Measurements from ENCODE around the gene CLDN5.
A peak's percentile ranks its signal among the peaks of the same experiment; 100 is the strongest.

Gene CLDN5

GRCh38 chr22:19524170-19525115 is at the start of gene CLDN5:
TSS of gene CLDN5 (minus strand) at chr22:19524410. CDS start at chr22:19524255, 155 bp downstream.
- peak within 1 kb of the TSS; percentile 82 to 85 (median 84) for H3K4me3 Mint-ChIP-seq
- H3K4me1 Mint-ChIP-seq = peaks cover 10% of the 10 kb centered on the region
- no peak for TF ChIP-seq CTCF (IDR thresholded peaks at IDR 0.05; ENCODE audit: unreplicated experiment in 3 of 3)
- H3K27ac Mint-ChIP-seq = peak within 1 kb of the TSS in 1 of 3 experiments; percentile 83
- no peaks in the 10 kb centered on the region for H3K36me3 Mint-ChIP-seq (ENCODE audit: low read depth)
- peaks cover 49% of the 10 kb centered on the region for H3K27me3 Mint-ChIP-seq (ENCODE audit: low read depth)
- no peaks in the 10 kb centered on the region for H3K9me3 Mint-ChIP-seq

- H3K4me1 Mint-ChIP-seq = peaks cover 11% of the 10 kb centered on the region
- H3K36me3 Mint-ChIP-seq (ENCODE audit: low read depth) = no peaks in the 10 kb centered on the region
- H3K4me3 Mint-ChIP-seq = no peak overlapping the region
These were observed 47.8 kb upstream of the CLDN5 start for GRCh38 chr22:19571995-19572394.

GRCh38 chr22:19571207-19571795 is 47.1 kb upstream of the CLDN5 start:
- peaks cover 11% of the 10 kb centered on the region for H3K4me1 Mint-ChIP-seq
- TF ChIP-seq CTCF (IDR thresholded peaks at IDR 0.05; ENCODE audit: unreplicated experiment in 3 of 3) = no peak
- no peak overlapping the region for H3K4me3 Mint-ChIP-seq
- H3K27ac Mint-ChIP-seq = no peak overlapping the region
- peaks cover 13% of the 10 kb centered on the region for H3K27me3 Mint-ChIP-seq (ENCODE audit: low read depth)
- H3K36me3 Mint-ChIP-seq (ENCODE audit: low read depth) = no peaks in the 10 kb centered on the region
- no peaks in the 10 kb centered on the region for H3K9me3 Mint-ChIP-seq

More at GRCh38 chr22:19571995-19572394, 47.8 kb upstream of the CLDN5 start:
- no peak for TF ChIP-seq CTCF (IDR thresholded peaks at IDR 0.05; ENCODE audit: unreplicated experiment in 3 of 3)
- peaks cover 10% of the 10 kb centered on the region for H3K27me3 Mint-ChIP-seq (ENCODE audit: low read depth)
- no peaks in the 10 kb centered on the region for H3K9me3 Mint-ChIP-seq
- no peak overlapping the region for H3K27ac Mint-ChIP-seq

GRCh38 chr22:19569976-19570375 is 45.8 kb upstream of the CLDN5 start:
- Mint-ChIP-seq H3K4me1 (peaks cover 11% of the 10 kb centered on the region), H3K36me3 (ENCODE audit: low read depth) (no peaks in the 10 kb centered on the region), H3K9me3 (peaks cover 2% of the 10 kb centered on the region), H3K27me3 (ENCODE audit: low read depth) (peaks cover 17% of the 10 kb centered on the region), H3K27ac (no peak overlapping the region), H3K4me3 (no peak overlapping the region)
- TF ChIP-seq CTCF (IDR thresholded peaks at IDR 0.05; ENCODE audit: unreplicated experiment in 3 of 3) = no peak

GRCh38 chr22:19569276-19569640 is 45.0 kb upstream of the CLDN5 start:
- peaks cover 11% of the 10 kb centered on the region for H3K4me1 Mint-ChIP-seq
- peaks cover 6% of the 10 kb centered on the region for H3K9me3 Mint-ChIP-seq
- no peak overlapping the region for H3K4me3 Mint-ChIP-seq
- H3K36me3 Mint-ChIP-seq (ENCODE audit: low read depth) = no peaks in the 10 kb centered on the region
- peaks cover 20% of the 10 kb centered on the region for H3K27me3 Mint-ChIP-seq (ENCODE audit: low read depth)
- no peak overlapping the region for H3K27ac Mint-ChIP-seq
- no peak for TF ChIP-seq CTCF (IDR thresholded peaks at IDR 0.05; ENCODE audit: unreplicated experiment in 3 of 3)
